Measurements from ENCODE around the gene SNCA. TPM values are rescaled to one million over a fixed set of nuclear protein-coding genes. Genes with fewer than 3 reads are reported as not detected.

SNCA gene
- total RNA-seq, 2 experiments from 2014 or later = 2.0 to 2.5 TPM

GRCh38 chr4:89837993-89838390 lies 1.0 kb upstream of the SNCA start:
- ChIA-PET POLR2A (no interaction called here), CTCF (interaction anchor here (0.7 kb wide), 1 partner anchor 40 kb away, joined by 3 read pairs; no protein-coding TSS in a partner anchor)
- H3K9me3 Mint-ChIP-seq = no peaks in the 10 kb centered on the region
- intact Hi-C loops (cut with micrococcal nuclease) = loop anchor here (2.0 to 10.0 kb wide), 5 partner anchors 31 to 726 kb away; partner anchors contain the start of gene TIGD2
- H3K4me3 Mint-ChIP-seq = peak overlapping the region; percentile 74
- H3K27me3 Mint-ChIP-seq = peaks cover 46% of the 10 kb centered on the region
- DNase-seq = no peak
- H3K4me1 Mint-ChIP-seq (ENCODE audit: low read depth) = peaks cover 22% of the 10 kb centered on the region
- no peak overlapping the region for H3K27ac Mint-ChIP-seq
- no peaks in the 10 kb centered on the region for H3K36me3 Mint-ChIP-seq

- H3K27ac Mint-ChIP-seq = no peak overlapping the region
- intact Hi-C loops (cut with micrococcal nuclease) = loop anchor here (2.0 to 10.0 kb wide), 5 partner anchors 31 to 725 kb away; partner anchors contain the start of gene TIGD2
- CTCF ChIA-PET = interaction anchor here (0.7 kb wide), 1 partner anchor 557 kb away, joined by 3 read pairs; no protein-coding TSS in a partner anchor
- peak overlapping the region; percentile 74 for H3K4me3 Mint-ChIP-seq
- H3K27me3 Mint-ChIP-seq = peaks cover 46% of the 10 kb centered on the region
- H3K4me1 Mint-ChIP-seq (ENCODE audit: low read depth) = peaks cover 22% of the 10 kb centered on the region
- H3K36me3 Mint-ChIP-seq = no peaks in the 10 kb centered on the region
- peak; percentile 52 for DNase-seq
- POLR2A ChIA-PET = no interaction called here
- no peaks in the 10 kb centered on the region for H3K9me3 Mint-ChIP-seq
Observed at GRCh38 chr4:89837385-89837992, 528 bp upstream of the SNCA start.

GRCh38 chr4:89836031-89836745 lies 773 bp downstream of the SNCA start:
- Mint-ChIP-seq H3K4me1 (ENCODE audit: low read depth) (peaks cover 22% of the 10 kb centered on the region), H3K27ac (no peak overlapping the region), H3K36me3 (no peaks in the 10 kb centered on the region), H3K4me3 (peak overlapping the region; percentile 37), H3K27me3 (peaks cover 41% of the 10 kb centered on the region), H3K9me3 (no peaks in the 10 kb centered on the region)
- no peak for DNase-seq
- CTCF ChIA-PET = no interaction called here
- POLR2A ChIA-PET = no interaction called here
- intact Hi-C loops (cut with micrococcal nuclease) = loop anchor here (2.0 to 10.0 kb wide), 5 partner anchors 33 to 724 kb away; partner anchors contain the start of gene TIGD2

- Mint-ChIP-seq H3K4me3 (peak overlapping the region; percentile 37), H3K27me3 (peaks cover 36% of the 10 kb centered on the region), H3K9me3 (no peaks in the 10 kb centered on the region), H3K36me3 (no peaks in the 10 kb centered on the region), H3K27ac (no peak overlapping the region), H3K4me1 (ENCODE audit: low read depth) (peaks cover 22% of the 10 kb centered on the region)
- POLR2A ChIA-PET = no interaction called here
- intact Hi-C loops (cut with micrococcal nuclease) = loop anchor here (5.0 to 10.0 kb wide), 4 partner anchors 62 to 723 kb away; partner anchors contain the start of gene TIGD2
- CTCF ChIA-PET = no interaction called here
- DNase-seq = no peak
Observed at GRCh38 chr4:89835413-89835812, 1.5 kb downstream of the SNCA start.

- no peak overlapping the region for H3K4me3 Mint-ChIP-seq
- intact Hi-C loops (cut with micrococcal nuclease) = loop anchor here (5.0 to 10.0 kb wide), 4 partner anchors 63 to 722 kb away; partner anchors contain the start of gene TIGD2
Observed at GRCh38 chr4:89834486-89835209, 2.3 kb downstream of the SNCA start.

GRCh38 chr4:89829470-89830138 lies 7.4 kb downstream of the SNCA start:
- ChIA-PET POLR2A (no interaction called here), CTCF (interaction anchor here (0.6 kb wide), 1 partner anchor 1076 kb away, joined by 3 read pairs; no protein-coding TSS in a partner anchor)
- H3K9me3 Mint-ChIP-seq = no peaks in the 10 kb centered on the region
- H3K27me3 Mint-ChIP-seq = peaks cover 5% of the 10 kb centered on the region
- H3K4me3 Mint-ChIP-seq = peak overlapping the region; percentile 0
- H3K27ac Mint-ChIP-seq = peak overlapping the region; percentile 1
- DNase-seq = peak; percentile 68
- no peaks in the 10 kb centered on the region for H3K36me3 Mint-ChIP-seq
- intact Hi-C loops (cut with micrococcal nuclease) = loop anchor here (1.0 to 10.0 kb wide), 4 partner anchors 47 to 355 kb away; no protein-coding TSS in a partner anchor
- H3K4me1 Mint-ChIP-seq (ENCODE audit: low read depth) = peaks cover 14% of the 10 kb centered on the region

More at GRCh38 chr4:89834486-89835209, 2.3 kb downstream of the SNCA start:
- Mint-ChIP-seq H3K36me3 (no peaks in the 10 kb centered on the region), H3K9me3 (no peaks in the 10 kb centered on the region), H3K27me3 (peaks cover 34% of the 10 kb centered on the region), H3K27ac (no peak overlapping the region), H3K4me1 (ENCODE audit: low read depth) (peaks cover 28% of the 10 kb centered on the region)
- CTCF ChIA-PET = no interaction called here
- POLR2A ChIA-PET = no interaction called here
- DNase-seq = no peak

GRCh38 chr4:89823416-89823815 lies 13.5 kb downstream of the SNCA start:
- POLR2A ChIA-PET = no interaction called here

GRCh38 chr4:89821612-89822011 lies 15.3 kb downstream of the SNCA start:
- intact Hi-C loops (cut with micrococcal nuclease) = no loop called here
- Mint-ChIP-seq H3K36me3 (no peaks in the 10 kb centered on the region), H3K9me3 (no peaks in the 10 kb centered on the region), H3K4me1 (ENCODE audit: low read depth) (no peaks in the 10 kb centered on the region), H3K27me3 (peaks cover 2% of the 10 kb centered on the region), H3K27ac (no peak overlapping the region), H3K4me3 (no peak overlapping the region)
- CTCF ChIA-PET = no interaction called here
- no peak for DNase-seq
- POLR2A ChIA-PET = no interaction called here

More at GRCh38 chr4:89823416-89823815, 13.5 kb downstream of the SNCA start:
- H3K36me3 Mint-ChIP-seq = no peaks in the 10 kb centered on the region
- H3K27ac Mint-ChIP-seq = no peak overlapping the region
- no peaks in the 10 kb centered on the region for H3K9me3 Mint-ChIP-seq
- CTCF ChIA-PET = no interaction called here
- DNase-seq = no peak
- intact Hi-C loops (cut with micrococcal nuclease) = no loop called here
- H3K4me1 Mint-ChIP-seq (ENCODE audit: low read depth) = peaks cover 3% of the 10 kb centered on the region
- H3K27me3 Mint-ChIP-seq = peaks cover 1% of the 10 kb centered on the region
- H3K4me3 Mint-ChIP-seq = no peak overlapping the region

- DNase-seq = no peak
- Mint-ChIP-seq H3K36me3 (no peaks in the 10 kb centered on the region), H3K27ac (no peak overlapping the region), H3K4me3 (no peak overlapping the region), H3K9me3 (no peaks in the 10 kb centered on the region), H3K27me3 (peaks cover 3% of the 10 kb centered on the region), H3K4me1 (ENCODE audit: low read depth) (no peaks in the 10 kb centered on the region)
- CTCF ChIA-PET = no interaction called here
- POLR2A ChIA-PET = no interaction called here
- intact Hi-C loops (cut with micrococcal nuclease) = no loop called here
Observed at GRCh38 chr4:89820010-89820409, 17.0 kb downstream of the SNCA start.

- Mint-ChIP-seq H3K27ac (no peak overlapping the region), H3K27me3 (peaks cover 5% of the 10 kb centered on the region), H3K4me3 (no peak overlapping the region), H3K9me3 (no peaks in the 10 kb centered on the region), H3K4me1 (ENCODE audit: low read depth) (no peaks in the 10 kb centered on the region), H3K36me3 (no peaks in the 10 kb centered on the region)
- POLR2A ChIA-PET = no interaction called here
- CTCF ChIA-PET = no interaction called here
- DNase-seq = no peak
- intact Hi-C loops (cut with micrococcal nuclease) = no loop called here
Observed at GRCh38 chr4:89814362-89814761, 22.6 kb downstream of the SNCA start.

GRCh38 chr4:89813197-89813596 lies 23.8 kb downstream of the SNCA start:
- intact Hi-C loops (cut with micrococcal nuclease) = no loop called here
- Mint-ChIP-seq H3K4me3 (no peak overlapping the region), H3K9me3 (no peaks in the 10 kb centered on the region), H3K4me1 (ENCODE audit: low read depth) (no peaks in the 10 kb centered on the region), H3K36me3 (no peaks in the 10 kb centered on the region), H3K27me3 (peaks cover 3% of the 10 kb centered on the region), H3K27ac (no peak overlapping the region)
- DNase-seq = no peak
- POLR2A ChIA-PET = no interaction called here
- CTCF ChIA-PET = no interaction called here
